T-helper 1 cell (primary cell): ENCODE data around the gene HNRNPAB.
"Not testable (repeated sequence)": the region's sequence is repeated elsewhere in the genome, so short reads cannot be mapped to it uniquely, and the experiment has no call there.

Source experiments
- DNase-seq, 5 donors: peaks; one replicate each; pipeline ENCODE4 v3.0.0-alpha.2; 2012 to 2020

HNRNPAB gene

DNA sequence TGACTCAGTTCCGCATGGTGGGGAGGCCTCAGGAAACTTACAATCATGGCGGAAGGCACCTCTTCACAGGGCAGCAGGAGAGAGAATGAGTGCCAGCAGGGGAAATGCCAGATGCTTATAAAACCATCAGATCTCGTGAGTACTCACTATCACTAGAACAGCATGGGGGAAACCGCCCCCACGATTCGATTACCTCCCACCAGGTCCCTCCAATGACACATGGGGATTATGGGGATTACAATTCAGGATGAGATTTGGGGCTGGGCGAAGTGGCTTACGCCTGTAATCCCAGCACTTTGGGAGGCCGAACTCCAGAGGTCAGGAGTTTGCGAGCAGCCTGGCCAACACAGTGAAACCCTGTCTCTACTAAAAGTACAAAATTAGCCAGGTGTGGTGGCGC is 6.2 kb upstream of the HNRNPAB start:
- not testable (repeated sequence) for DNase-seq

DNA sequence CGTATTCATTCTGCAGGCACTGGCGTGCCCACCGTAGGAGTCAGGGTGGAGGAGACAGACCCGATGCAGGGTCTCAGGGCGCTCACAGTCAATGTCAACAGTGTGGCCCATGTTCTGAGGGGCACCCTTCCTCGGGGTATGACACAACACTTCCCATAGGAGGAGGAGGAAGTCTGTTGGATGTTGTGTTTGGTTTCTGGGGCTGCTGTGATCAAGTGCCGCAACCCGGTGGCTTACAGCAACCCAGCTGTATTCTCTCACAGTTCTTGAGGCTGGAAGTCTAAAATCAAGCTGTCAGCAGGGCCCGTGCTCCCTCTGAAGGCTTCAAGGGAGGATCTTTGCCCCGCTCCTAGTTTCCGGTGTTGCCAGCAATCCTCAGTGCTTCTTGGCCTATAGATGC is 5.6 kb upstream of the HNRNPAB start:
- no peak for DNase-seq

DNA sequence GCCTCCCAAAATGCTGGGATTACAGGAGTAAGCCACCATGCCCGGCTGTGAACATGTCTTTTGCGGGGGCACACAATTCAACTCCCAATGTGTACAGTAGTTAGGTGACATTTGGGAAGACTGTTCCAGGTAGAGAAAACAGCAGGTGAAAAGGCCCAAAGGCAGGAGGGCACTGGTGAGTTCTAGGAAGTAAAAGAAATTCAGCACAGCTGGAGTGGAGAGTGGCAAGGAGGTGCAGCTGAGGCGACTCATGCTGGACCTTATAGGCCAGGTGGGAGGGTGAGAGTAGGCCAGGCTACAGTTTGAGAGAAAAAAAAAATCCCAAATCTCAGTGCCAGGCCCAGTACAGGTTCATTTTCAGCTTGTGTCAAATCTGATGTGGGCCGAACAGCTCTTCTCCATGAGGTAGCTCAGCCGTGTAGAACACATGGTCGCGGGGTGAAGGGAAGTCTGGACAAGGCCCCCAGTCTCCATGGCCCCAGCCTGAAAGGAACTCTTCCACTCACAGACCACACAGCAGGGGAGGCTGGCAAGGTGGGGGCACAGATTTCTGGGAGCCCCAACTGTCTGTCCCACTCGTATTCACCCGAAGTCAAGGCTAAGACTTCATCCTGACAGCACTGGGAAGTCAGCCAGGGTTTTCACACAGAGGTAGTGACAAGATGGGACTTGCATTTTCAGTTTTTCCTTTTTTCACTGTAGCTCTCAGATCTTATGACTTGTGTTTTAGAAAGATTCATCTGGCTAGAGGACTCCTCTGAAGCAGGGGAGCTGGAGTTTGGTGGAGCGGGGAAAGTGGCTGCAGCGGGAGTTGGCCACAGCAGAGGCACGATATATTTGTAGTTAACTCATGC is 4.5 kb upstream of the HNRNPAB start:
- no peak for DNase-seq

DNA sequence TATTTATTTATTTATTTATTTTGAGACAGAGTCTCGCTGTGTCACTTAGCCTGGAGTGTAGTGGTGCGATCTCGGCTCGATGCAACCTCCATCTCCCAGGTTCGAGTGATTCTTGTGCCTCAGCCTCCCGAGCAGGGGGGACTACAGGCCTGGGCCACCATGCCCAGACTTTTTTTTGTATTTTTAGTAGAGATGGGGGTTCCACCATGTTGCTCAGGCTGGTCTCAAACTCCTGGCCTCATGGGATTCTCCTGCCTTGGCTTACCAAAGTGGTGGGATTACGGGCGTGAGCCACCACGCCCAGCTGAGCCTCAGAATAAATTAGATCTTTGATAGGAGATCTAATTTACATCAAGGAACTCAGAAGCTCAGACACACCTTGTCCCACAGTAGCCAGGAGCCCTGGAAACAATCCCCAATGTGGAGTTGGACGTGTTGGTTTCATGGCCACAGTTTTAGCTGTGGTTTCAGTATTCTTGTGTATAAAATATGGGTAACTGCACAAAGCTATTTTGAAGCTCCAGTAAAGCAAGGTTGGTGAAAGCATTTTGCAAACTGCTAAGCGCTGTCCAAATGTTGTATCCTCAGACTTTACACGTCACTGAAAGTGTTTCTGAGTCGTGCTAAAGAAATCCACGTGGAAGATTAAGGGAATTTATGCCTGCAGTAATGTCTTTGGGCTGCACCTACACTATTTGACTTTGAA is 3.0 kb upstream of the HNRNPAB start:
- DNase-seq, result no peak

DNA sequence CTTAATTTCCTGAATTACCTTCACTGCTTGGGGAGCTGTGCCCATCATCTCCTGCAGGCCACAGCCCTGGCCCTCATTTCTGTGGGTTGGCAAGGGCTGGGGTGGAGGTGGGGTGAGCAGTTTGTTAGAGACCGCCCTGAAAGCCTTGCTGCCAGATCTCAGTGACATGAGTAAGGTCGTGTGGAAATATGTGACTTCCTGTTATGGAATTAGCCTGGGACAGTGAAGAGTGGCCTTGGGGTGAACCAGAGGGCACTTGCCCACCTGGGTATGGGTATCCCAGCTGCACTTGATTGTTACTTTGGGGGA is 2.5 kb upstream of the HNRNPAB start:
- no peak for DNase-seq

DNA sequence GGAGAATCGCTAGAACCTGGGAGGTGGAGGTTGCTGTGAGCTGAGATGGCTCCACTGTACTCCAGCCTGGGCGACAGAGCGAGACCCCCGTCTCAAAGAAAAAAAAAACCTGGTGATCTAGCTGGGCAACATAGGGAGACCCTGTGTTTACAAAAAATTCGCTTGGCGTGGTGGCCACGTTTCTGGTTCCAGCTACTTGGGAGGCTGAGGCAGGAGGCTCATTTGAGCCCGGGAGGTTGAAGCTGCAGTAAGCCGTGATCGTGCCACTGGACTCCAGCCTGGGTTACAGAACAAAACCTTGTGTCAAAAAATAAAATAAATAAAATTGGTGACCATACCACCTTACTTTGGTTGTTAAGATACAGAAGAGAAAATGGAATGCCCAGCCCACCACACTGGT is 1.8 kb upstream of the HNRNPAB start:
- no peak for DNase-seq

DNA sequence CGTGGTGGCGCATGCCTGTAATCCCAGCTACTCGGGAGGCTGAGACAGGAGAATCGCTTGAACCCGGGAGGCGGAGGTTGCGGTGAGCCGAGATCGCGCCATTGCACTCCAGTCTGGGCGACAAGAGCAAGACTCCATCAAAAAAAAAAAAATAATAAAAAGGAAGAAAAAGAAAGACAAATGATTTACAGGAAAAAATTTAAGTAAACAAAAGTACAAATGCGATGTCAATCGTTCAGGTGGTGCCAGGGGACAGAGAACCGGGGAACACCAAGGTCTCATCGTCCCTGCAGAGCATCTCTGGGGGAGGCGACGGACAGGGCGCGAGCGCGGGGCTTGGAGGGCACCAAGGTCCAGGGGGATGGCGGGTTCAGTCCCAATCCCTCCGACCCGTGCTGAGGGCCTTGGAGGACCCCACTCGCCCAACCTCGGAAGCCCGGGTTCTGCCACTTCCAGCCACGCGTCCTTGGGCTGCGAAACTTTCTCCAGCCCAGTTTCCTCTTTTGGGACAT is 607 bp upstream of the HNRNPAB start:
- no peak for DNase-seq

DNA sequence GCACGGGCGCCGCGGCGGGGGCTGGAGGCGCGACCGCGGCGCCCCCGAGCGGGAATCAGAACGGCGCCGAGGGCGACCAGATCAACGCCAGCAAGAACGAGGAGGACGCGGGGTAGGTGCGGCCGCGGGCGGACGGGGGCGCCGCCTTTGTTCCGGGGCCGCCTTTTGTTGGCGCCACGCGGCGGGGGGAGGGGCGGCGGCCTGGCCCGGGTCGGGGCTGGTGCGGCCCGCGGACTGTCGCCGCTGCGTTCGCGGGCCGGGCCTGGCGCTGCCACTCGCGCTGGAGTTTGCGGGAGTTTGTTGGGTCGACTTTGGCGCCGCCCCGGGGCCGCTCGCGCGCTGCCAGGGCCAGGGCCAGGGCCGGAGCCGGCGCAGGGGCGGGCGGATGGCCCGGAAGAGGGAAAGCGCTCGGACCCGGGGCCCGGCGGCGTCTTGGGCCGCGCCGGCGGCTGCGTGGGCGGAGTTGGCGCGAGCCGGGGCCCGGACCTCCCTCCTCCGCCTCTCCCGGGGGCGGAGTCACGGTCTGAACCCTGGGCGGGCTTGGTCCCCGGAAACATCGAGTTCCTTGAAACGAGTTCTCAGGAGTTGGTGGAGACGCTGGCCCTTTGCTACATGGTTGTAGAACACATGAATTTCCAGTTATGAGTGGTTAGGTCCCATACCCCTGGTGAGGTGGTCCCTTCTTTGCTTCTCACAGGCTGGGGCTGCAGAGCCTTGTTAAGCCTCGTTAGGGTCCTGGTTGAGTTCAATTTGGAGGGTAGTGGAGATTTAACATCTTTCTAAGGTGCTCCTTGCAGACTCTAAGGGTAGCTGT is 809 bp downstream of the HNRNPAB start:
- peak; percentile 52 to 81 (median 68) for DNase-seq

DNA sequence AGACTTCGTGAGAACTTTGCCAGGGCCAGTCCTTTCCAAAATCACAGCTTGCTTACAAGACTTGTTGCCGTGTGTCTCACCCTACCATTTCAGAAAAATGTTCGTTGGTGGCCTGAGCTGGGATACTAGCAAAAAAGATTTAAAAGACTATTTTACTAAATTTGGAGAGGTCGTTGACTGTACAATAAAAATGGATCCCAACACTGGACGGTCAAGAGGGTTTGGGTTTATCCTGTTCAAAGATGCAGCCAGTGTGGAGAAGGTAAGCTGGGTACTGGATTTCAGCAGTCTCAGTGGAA is 1.4 kb downstream of the HNRNPAB start:
- DNase-seq, result no peak

DNA sequence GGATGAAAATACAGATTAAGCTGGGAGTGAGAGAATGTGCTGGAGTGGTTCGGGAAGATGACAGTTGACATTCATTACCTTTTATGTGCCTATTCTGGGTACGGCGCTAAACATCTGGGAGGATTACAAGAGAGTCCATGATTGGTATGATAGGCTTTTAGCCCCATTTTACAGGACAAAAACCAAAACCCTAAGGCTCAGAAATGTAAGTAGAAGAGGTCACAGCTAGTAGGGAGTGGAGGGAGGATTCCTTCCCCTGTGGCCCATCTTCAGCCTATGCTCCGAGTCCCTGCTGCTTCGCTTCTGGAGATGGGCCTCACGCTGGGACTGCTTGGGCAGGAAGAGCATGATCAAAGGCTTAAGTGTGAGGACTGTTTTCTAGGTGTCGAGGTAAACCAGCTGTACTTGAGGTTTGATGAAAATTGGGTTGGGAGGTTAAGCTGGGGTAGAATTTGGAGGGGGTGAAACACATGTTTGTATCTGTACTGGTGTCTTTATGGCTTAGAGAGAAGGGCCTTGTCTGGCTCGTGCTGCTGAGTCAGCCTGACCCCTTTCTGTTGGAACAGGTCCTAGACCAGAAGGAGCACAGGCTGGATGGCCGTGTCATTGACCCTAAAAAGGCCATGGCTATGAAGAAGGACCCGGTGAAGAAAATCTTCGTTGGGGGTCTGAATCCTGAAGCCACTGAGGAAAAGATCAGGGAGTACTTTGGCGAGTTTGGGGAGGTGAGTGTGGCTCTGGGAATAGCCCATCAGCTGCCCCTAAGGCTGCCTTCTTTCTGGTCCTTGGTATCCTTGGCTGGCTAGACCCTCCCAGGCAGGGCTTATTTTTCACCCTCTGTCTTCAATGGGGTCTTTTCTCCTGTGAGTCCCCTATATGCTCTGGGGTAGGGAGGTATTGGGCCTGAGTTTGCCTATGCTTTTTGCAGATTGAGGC is 2.1 kb downstream of the HNRNPAB start:
- DNase-seq, result no peak

DNA sequence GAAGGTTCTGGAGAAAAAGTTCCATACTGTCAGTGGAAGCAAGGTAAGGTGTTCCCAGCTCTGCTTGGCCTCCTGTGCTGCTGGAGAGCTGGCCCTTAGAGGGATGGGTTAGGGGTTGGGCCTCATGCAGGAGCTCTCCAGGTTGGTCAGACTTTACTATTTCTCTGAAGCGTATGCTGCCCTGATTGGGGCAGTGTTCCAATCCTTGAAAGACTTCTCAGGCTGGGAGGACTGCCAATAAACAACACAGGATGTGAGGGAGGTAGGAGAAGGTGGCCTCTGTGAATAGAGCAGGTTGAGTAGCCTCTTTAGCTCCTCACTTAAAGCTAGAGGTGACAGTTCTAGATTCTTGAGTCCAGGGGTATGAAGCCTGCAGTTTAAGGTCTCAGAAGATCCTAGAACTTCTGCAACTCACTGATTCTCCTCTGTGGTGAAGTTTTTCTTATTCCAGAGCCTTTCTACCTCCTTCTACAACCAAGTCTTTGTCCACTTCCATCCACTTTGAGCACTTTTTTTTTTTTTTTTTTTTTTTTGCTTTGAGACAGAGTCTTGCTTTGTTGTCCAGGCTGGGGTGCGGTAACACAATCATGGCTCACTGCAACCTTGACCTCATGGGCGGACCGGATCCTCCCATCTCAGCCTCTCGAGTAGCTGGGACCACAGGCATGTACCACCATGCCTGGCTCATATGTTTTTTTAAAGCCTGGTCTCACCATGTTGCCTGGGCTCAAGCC is 3.0 kb downstream of the HNRNPAB start:
- DNase-seq, result no peak

DNA sequence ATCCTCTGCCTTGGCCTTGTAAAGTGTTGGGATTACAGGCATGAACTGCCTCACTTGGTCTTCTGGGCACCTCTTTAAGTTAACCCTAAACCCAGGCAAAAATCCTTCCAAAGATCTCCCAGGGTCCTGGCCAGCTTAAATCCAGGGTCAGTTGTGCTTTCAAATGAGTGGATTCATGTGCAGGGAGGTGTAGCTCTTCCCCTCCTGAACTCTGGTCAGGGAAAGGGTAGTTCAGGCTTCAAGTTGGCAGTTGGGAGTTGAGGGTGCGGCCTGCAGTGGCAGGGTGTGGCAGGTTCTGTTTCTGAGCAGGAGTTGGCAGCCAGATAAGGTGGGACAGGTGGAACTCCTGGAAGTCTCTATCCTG is 3.6 kb downstream of the HNRNPAB start:
- no peak for DNase-seq

DNA sequence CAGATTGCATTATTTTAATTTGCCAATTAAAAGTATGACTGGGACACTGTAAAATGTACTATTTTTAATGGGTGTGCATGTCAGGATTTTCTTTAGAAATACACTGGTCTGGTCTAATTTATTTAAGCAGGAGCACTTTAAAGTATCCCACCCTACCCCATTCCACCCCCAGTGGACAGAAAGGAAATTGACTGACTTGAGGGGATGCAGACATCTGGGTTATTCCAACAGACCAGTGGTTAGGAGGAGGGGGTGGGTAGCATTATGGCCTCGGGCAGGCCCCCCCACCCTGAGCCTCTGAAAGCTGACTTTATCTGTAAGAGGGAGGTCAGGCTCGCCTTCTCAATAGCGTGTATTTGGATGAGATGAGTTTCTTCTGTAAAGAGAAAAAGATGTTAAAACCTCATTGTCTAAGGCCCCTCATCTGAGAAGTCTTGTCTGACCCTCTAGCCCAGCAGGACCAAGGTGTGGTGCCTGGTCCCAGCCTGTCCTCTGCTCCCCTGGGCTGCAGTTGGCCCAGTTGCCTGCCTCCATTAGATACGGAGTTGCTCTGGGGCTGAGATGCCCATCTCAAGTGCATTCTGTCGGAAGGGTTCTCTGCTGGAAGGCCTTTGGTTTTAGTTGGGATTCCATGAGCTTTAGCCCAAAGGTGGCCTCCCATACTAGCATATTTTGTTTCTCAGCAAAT is 4.4 kb downstream of the HNRNPAB start:
- no peak for DNase-seq

DNA sequence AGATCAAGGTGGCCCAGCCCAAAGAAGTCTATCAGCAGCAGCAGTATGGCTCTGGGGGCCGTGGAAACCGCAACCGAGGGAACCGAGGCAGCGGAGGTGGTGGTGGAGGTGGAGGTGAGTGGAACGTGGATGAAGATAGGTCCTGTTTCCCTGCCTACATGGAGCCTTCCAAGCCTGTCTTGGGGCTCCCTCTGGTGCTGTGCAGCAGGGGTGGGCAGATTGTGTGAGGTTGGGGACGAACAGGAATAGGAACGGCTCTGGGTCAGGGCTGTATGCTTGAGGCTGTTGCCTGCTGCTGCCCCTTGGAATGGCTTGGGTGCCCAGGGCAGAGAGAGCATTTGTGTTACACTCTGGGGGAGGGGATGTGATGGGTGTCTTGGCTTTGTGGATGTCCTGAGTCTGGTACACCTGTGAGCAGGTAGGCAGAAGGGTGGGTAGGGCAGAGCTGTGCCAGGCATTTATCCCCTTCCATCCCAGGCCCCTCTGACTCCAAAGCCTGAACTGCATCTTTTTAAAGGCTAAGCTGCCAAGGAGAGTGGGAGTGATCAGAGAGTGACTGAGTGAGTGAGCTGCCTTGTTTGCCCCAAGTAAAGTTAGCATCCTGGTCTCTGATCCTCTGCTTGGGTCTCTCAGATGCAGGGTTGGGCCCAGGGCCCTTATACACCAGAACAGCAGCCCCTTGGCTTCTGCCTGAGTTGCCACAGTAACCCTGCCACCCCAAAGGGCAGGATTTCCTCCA is 5.2 kb downstream of the HNRNPAB start:
- no peak for DNase-seq

DNA sequence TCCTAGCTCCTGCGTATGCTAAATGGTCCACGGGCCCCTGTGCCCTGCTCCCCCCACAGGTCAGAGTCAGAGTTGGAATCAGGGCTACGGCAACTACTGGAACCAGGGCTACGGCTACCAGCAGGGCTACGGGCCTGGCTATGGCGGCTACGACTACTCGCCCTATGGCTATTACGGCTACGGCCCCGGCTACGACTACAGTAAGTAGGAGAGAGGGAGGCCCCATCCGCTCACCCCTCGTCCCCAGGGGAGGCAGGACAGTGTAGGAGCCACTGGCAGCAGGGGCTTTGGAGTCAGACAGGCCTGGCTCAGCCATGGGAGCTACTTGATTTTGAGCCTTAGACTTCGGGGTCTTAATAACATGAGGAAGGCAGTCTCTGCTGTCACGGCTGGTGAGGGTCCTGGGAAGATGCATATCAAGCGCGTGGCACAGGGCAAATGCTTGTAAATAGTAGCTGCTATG is 5.8 kb downstream of the HNRNPAB start:
- no peak for DNase-seq

DNA sequence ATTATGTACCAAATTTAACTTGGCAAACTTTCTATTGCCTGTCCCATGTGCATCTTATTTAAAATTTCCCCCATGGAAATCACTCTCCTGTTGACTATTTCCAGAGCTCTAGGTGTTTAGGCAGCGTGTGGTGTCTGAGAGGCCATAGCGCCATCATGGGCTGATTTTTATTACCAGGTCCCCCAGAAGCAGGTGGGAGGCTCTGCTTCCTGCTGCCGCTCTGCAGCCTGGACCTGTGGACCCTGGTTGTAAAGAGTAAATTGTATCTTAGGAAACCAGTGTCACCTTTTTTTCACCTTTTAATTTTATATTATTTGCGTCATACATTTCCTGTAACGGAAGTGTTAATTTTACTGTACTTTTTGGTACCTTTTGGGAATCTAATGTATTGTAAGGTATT is 6.4 kb downstream of the HNRNPAB start:
- DNase-seq, result no peak

DNA sequence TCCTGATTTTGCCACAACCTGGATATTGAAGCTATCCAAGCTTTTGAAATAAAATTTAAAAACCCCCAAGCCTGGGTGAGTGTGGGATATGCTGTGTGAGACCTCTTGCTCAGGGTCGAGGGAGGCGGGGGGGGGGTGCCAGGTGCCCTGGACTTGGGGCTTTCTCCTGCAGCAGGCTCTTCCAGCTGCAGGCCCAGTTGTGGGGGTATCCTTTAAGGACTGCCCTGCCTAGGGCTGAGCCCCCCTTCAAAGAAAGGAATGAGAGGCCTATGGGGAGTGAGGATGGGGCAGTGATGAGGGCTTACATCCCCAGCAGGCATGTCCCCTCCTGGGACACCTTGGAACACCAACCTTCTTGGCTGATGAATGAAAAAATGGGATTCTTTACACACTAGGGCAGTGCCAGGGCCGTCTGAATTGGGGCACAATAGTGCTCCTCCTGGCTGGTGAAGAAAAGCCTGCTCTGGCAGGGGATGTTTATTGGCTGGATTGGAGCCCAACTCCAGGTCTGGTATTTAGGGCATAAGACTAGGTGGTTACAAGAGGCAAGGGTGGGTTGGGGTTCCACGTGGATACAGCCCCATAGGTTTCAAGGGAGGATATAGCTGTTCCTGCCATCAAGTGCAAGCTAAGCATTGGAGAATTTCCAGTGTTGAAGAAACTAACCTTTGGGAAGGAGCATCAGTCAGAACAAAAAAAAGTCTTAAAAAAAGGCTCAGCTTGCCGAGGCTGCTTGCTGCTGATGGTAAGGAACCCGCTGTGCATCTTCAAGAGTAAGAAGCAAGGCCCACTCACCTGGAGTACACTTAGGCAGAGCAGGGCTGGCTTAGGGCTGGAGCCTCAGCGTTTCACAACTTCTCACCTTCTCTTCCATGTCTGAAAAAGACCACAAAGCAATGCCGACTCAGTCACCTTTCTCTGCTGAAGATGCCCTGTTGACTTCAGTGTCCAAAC is 7.0 kb downstream of the HNRNPAB start:
- no peak for DNase-seq

DNA sequence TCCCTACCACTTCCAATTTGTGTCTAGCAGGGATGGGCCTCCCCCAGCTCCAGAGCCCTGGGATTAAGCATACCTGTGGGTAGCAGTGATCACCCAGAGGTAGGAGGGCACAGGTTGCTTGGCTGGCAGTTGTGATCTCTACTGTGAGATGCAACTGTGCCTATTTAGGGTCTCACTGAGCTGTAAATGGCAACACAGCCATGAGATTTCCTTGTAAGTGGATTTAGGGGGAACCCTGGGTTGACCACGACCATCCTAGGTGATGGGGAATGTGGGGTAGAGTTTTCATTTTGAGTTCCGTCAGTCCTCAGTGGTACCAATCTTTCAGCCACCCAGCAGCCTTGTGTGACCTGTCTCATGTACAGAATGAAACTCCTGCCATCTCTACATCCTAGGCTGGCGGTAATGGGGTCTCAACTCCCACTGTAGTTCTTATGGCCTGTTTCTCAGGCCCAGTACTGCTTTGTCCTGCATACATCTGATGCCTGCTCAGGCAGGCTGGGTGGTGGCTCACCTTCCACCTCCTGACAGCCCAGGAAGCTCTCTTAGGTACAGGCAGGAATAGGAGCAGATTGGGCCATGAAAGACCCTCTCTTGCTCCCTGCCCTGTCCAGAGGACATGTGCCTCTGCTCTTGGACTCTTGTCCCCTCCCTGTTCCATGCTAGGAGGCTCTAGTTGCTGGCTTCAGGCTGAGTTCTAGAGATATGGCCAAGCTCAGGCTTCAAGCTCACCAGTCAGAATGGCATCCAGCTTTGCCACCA is 8.1 kb downstream of the HNRNPAB start:
- DNase-seq, result no peak
